HG03520 (cell line): ENCODE measurements around the gene GPR156.
"Not testable (repeated sequence)": the region's sequence is repeated elsewhere in the genome, so short reads cannot be mapped to it uniquely, and the experiment has no call there.

Experiments
- ATAC-seq: cut with Tn5 transposase; IDR thresholded peaks from one replicate; pipeline ENCODE4 v1.9.1; 2021; ENCODE audit warnings: mild to moderate bottlenecking, moderate library complexity; ENCODE audit not compliant: unreplicated experiment

GPR156 gene

DNA sequence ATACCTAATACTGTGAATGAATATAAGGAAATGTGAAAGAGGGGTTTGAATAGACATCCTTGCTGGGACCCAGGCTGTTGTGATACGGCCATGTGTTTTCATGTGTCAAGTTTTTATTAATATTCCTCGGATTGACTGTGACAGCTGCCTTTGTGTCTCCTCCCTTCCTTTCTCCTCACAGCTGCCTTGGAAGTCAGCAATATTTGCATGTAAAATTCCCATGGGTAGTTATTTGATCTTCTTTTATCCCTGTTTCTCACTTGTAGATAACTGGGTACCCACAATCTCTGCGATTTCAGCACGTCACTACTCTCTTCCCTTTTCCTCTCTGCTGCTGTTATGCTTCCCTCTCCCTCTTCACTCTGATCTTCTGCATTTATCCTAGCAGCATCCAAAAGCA is 9.4 kb downstream of the GPR156 start:
- no peak for ATAC-seq

DNA sequence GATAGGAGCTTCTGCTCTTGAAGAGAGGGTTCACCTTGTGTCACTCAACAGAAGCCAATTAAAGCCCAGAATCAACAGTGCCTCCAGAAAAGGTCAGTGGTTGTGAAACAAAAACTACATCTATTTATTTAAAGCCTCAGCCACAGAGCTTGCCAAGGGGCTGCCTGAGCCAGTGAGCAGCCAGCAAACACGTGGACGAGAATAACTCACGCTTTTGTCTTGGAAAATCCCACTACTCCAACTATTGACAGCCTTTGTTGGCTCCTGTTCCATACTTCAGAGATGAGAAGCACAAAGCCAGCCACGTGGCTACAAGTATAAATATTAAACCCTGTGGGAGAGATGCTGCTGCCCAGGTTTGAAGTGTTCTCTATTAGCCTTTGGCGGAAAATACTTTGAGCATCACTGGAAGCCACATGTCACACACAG is 10.3 kb downstream of the GPR156 start:
- ATAC-seq = no peak

DNA sequence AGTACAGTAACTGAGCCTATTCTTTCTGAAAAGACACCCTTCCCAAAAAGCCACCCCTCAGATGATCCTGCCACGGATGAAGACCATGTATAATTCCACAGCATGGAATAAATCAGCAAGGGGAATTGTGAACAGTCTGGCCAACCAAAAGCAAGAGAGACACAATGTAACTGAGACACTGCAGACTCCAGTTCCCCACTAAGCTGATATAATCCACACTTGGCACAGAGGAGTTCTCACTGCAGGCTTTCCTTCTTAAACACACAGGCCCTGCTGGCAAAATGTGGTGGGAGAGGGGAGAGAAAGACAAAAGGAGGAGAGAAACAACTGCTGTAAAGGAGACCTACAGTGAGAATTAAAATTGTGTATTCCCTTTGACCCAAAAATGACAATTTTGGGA is 12.7 kb downstream of the GPR156 start:
- no peak for ATAC-seq

DNA sequence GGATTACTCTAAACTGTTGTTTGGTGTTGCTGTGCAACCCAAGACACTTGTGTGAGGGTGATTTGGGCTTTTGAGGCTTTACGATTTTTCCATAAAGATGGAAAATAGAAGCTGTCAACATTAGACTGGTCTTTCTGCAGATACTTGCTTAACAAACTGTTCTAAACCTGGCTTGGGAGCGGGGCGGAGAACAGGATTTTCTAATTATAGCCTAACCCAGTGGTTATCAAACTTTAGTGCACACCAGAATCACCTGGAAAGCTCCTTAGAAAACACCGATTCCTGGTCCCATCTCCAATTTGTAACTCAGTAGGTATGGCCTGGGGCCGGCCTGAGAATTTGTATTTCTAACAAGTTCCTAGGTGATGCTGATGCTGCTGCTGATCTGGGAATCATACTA is 19.0 kb downstream of the GPR156 start:
- ATAC-seq = no peak

DNA sequence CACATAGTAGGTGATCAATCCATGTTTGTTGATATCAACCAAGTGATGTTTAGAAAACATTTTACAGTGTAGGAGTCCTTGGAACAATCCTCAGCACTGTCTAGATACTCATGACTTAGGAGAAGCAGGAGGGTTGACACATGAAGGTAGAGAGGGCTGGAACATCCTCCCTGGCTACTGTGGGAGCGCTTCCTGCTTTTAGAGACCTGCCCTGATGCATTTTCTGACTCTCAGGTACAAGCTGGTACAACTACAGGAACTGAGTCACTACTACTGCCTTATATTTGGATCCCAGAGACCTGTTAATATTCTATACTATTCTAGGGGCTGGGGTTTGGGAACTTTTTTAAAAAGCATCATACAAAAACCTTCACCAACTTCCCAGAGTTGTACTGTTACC is 20.1 kb downstream of the GPR156 start:
- ATAC-seq = no peak

DNA sequence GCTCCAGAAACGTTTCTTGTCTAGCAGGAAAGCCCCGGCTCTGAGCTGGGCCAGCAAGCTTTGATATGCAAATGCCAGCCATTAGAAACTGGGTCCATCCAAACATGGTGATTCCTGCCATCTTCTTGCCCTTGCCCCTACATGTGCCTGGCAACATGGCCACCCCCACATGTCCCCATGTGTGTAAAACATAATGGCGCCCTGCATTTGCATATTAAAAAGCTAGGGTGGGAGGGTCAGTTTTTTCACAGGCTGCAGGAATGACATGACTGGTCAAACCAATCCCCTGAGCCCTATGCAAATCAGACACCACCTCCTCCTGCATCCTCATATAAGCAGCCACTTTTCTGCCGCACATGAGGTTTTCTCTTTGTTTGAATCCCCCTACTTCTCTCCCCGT is 21.2 kb downstream of the GPR156 start:
- ATAC-seq = no peak

DNA sequence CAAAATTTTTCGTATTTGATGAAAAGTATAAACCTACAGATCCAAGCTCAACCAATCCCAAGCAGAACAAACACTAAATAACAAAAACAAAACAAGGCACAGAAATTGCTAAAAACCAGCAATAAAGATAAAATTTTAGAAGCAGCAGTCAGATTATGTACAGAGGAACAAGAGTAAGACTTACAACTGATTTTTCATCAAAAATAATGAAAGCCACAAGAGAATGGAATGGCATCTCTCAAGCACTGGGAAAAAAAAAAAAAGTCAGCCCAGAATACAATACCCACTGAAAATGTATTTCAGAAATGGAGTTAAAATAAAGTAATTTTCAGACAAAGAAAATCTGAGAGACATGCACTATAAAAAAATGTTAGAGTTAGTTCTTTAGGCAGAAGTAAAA is 27.0 kb downstream of the GPR156 start:
- no peak for ATAC-seq

DNA sequence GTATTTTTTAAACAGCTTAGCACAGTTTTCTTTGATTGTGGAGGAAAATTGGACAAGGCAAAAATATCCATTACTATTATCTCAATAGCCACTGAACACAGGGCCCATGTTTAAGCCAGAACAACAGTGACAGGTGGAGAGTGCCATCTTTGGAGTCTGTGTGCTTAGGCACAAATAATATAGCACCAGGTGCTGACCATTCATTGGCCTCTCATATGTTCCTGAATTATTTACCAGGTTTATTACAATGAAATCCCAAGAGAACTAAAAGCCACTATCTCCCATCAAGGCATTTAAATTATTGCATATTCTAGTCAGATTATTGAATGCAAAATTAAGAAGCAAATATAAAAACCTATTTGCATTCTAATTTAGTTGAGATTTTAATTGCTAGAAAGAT is 39.6 kb downstream of the GPR156 start:
- ATAC-seq = no peak

DNA sequence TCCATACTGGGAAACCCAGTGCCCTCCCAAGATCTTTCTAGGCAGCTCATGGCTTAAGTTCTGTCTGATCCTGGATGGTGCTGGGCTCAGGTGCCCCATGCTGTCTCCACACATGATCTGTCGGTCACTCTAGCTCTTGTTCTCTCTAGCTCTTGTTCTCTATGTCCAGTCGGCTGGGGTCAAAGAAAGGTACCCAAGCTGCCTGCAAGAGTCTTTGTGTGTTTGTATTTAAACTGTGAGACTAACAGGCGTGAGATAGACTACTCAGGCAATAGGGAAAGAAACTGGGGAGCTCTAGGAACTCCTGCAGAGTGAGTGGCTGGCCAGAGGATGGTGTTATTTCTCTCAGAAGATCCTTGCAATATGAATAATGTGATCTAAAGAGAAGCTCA is 40.2 kb downstream of the GPR156 start:
- no peak for ATAC-seq

DNA sequence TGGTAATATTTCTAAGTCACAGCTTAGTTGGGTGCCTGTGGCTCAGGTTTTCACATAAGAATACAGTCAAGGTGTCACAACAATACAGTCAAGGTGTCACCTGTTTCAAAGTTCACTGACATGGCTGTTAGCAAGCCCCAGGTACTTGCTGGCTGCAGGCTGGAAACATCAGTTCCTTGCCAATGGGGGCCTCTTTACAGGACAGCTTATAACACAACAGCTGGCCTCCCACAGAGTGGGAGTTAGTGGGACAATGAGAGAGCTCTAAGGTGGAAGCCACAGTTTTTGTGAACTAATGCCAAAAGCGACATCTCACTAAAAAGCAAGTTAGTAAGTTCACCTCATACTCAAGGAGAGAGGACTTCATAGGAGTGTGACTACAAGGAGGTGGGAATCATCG is 45.4 kb downstream of the GPR156 start:
- no peak for ATAC-seq

DNA sequence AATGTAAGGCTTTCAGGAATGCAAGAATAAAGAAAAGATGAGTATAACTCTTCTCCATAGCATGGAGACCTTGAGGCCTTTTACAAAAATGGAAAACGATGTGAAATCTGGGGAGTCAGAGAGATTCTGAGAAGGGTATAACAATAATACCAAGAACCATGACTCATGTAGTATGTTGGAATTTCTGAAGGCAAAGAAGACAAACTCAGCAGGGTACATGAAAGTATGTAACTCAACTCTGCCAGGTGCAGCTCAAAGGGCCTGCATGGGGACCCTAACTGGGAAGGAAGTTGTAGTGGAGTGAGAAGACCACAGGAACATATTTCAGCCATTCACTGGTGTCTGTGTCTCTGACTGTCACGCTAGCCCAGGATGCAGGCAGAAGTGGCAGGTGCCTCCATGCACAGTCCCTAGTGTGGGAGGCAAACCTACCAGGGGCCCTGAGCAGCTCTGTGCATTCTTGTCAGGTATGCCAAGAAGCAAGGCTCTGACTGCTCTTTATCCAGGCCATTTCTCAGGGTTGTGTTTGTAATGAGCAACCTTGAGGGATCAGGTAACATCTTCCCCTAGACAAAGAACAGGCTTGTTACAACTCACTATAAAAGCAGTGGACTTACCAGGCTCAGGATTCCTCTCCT is 57.2 kb downstream of the GPR156 start:
- ATAC-seq = no peak

DNA sequence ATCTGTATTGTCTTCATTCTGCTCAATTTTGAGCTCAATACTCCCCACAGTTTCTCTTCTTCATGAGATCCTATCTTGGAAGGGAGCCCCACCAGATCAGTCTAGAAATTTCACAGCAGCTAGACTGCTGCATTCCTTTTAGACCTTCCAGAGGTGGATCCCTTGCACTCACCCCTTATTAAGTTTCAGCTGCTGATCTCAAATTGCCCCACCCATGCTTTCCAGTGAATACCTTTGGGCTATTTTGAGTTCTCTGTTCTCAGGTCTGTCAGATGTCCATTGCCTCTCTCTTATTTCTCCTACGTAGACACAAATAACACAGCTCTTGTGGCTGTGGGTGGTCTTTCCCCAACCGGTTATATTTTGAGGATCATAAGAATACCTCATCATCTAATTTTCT is 60.8 kb downstream of the GPR156 start:
- no peak for ATAC-seq

DNA sequence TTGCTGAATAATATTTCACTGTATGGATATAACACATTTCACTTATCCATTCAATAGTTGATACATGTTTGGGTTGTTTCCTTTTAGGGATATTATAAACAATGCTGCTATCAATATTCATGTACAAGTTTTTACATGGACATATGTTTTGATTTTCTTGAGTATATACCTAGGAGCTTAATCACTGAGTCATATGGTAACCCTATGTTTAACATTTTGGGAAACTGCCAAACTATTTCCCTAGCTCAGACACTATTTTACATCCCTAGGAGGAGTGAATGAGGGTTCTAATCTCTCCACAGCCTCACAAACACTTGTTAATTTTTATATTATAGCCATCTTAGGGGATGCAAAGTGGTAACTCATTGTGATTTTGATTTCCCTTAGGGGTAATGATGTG is 66.0 kb downstream of the GPR156 start:
- ATAC-seq = no peak

DNA sequence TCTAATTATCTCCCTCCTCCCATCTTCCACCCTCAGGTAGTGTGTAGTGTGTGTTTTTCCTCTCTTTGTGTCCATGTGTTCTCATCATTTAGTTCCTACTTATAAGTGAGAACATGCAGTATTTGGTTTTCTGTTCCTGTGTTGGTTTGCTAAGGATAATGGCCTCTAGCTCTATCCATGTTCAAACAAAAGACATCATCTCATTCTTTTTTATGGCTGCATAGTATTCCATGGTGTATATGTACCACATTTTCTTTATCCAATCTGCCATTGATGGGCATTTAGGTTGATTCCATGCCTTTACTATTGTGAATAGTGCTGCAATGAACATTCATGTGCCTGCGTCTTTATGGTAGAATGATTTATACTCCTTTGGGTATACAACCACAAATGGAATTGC is 68.4 kb downstream of the GPR156 start:
- ATAC-seq = not testable (repeated sequence)

DNA sequence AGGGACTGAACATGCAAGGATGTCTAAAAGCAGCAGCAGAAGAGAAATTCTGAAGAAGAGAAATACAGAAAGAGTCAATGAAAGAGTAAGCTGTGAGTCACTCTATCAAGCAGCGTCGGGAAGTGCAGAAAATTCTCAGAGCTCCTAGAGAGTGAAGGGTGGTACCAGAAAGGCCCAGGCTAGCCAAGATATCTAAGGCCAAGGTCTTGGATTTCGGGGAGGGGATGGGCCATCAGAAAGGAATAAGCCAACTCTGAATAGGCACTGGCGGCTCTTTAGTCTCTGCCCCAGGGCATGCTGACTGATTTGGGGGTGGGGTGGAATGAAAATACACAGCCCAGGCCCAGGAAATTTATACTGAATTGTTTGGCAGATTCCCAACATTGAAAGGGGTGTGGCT is 70.8 kb downstream of the GPR156 start:
- ATAC-seq = no peak

DNA sequence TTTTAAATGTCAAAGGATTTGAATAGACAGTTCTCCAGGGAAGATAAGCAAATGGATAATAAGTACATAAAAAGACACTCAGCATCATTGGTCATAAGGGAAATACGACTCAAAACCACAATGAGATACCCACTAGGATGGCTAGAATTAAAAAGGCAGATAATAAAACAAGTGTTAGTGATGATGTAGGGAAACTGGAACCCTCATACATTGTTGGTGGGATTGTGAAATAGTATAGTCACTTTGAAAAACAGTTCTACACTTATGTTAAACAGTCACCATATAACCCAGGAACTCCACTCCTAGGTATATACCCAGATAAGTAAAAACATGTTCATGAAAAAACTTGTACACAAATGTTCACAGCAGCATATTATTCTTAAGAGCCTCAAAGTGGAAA is 72.5 kb downstream of the GPR156 start:
- no peak for ATAC-seq

DNA sequence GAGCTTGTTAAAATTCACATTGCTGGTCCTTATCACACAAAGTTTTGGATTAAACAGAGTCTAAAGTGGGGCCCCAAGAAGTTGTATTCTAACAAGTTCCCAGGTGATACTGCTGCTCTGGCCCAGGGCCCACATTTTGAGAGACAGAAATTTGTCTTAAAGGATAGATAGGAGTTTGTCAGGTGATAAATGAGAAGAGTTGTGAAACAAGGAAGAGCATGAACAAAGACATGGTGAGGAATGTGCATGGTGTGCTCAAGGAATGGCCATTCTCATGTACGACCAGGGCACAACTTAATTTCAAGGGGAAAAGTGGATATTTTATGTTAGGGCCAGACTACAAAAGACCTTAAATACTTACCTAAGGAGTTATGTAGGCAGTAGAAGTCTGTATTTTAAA is 75.6 kb downstream of the GPR156 start:
- no peak for ATAC-seq

DNA sequence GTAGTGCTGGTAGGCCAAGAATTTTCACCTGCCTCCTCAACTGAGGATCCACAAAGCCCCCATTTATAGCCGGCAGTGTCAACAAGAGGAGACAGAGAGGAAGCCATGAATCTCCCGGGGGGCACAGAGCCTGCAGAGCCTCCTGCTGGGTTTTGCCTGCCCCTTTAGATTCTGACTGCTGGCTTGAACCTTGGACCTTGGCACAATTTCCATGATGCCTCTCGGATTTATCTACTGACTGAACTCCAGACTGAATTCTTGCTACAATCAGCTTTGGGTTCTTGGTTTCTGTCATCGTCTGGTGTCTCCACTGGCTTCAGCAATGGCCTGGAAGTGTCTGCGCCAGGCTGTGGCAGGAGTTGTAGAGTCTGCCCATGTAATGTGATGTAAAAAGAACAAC is 80.7 kb downstream of the GPR156 start:
- ATAC-seq = no peak

DNA sequence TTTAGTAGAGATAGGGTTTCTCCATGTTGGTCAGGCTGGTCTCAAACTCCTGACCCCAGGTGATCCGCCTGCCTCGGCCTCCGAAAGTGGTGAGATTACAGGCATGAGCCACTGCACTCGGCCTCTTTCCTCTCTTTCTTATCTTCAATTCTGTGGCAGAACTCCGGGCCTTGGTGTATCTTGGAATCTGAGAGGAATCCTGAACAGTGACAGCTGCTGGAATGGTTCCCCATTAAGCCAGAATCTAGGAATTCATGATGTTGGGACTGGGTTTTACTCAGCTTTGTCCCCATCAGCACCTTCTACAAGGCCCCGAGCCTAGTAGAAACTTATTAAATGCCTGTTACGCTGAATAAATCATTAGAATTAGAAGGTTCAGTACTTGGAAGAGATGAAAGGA is 81.4 kb downstream of the GPR156 start:
- no peak for ATAC-seq

DNA sequence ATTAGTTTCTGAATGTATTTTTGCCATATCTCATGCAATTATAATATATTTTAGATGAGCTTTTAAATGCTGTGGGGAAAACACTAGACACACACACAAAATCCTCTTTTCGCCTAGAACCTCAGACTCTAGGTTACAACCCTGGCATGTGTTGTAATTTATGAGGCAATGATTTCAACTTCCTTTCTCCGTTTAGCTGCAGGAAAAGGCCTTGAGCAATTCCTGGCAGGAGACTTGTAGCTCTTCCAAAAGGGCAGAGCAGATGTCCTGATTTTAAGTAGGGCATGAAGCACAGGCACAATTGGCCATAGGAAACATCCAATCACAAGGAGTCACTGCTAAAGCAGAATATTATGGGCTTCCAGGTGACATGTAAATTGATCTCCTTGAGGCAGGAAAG is 82.0 kb downstream of the GPR156 start:
- ATAC-seq = no peak

DNA sequence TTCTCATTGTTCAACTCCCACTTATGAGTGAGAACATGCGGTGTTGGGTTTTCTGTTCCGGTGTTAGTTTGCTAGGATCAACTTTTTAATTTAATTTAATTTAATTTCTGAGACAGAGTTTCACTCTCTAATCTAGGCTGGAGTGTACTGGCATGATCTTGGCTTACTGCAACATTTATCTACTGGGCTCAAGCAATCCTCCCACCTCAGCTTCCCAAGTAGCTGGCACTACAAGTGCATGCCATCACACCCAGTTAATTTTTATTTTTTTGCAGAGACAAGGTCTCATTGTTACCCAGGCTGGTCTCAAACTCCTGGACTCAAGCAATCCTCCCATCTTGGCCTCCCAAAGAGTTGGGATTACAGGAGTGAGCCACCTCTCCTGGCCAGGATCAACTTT is 82.7 kb downstream of the GPR156 start:
- no peak for ATAC-seq

DNA sequence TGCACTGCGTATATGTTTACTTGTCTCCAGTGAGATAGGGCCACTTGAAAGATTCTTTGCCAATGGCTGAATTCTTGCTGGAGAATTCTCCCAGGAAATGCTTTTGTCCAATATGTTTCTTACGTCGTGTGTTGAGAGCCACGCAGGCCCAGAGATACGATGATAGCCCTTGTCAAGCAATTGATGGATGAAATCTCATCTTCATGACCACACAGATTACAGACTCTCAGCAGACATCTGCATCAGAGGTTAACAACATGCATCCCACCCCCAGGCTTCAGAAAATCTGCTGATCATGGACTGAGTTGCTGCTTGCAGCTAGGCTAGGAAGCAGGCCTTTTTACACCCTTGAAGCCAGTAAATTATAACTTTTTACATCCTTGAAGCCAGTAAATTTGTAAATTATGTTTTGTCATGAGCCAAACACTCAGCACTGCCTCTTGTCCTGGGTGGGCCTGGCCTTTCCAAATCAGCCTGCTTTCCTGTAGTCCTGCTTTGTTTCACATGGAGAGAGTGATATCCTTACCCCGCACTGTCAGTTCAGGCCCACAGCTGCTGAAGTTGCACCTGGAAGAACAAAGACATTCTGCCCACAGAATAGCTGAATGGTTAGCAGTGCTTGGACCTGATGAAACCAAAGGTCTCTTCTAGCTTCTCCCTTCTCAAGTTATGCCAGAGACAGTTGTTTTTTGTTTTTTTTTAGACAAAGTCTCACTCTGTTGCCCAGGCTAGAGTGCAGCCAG is 84.4 kb downstream of the GPR156 start:
- ATAC-seq = no peak

DNA sequence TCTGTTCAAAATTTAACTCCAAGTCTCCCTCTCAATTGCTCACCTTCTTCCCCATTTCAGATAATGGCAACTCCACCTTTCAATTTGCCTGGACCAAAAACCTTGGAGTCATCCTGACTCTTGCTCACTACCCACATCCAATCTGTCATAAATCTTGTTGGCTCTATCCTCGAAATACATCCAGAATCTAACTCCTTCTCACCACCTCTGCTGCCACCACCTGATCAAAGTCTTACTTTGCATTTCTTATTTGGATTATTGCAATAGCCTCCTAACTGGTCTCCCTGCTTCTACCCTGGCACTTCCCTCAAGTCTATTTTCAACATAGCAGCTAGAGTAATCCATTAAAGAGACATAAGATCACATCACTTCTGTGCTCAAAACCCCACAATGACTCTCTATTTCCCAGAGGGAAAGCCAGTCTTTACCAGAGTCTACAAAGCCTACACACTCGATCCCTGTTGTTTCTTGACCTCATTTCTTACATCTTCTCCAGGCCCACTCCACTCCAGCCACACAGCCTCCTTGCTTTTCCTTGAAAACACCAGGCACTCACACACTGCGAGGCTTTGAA is 86.6 kb downstream of the GPR156 start:
- no peak for ATAC-seq
